ENCODE measurements around the gene IGSF3. TPM values are rescaled to one million over a fixed set of nuclear protein-coding genes. Genes with fewer than 3 reads are reported as not detected.
A peak's percentile ranks its signal among the peaks of the same experiment; 100 is the strongest.

IGSF3 gene
- total RNA-seq, 4 donors from 2014 or later: 1.7 to 8.5 (median 5.1) TPM

DNA sequence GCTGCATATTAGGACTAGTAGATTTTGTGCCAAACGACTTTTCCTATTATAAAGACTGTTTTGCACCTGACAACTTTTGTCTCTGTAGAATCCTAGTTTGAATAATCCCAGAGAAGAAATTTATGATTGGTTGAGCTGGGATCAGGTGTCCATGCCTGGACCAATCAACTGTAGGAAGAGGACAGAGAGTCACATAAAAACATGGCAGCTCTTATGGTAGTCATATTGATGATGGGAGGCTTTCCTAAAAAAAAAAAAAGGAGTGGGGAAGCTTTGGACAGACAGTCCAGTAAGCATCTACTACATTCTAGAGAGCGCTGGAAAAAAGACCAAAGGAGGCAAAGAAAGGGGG lies 30.7 kb upstream of the IGSF3 start:
- H3K9me3 ChIP-seq: no peaks in the 10 kb centered on the region
- no peak overlapping the region for H3K4me3 ChIP-seq
- H3K4me1 ChIP-seq: no peaks in the 10 kb centered on the region
- ATAC-seq: no peak
- 64 to 72% methylated on average over 2 of the region's 2 CpGs for WGBS, 2 donors (ENCODE audit: low coverage in 1 of 2)
- TF ChIP-seq EP300 (IDR thresholded peaks at IDR 0.05): no peak
- TF ChIP-seq POLR2AphosphoS5 (IDR thresholded peaks at IDR 0.05): no peak
- TF ChIP-seq, protein P1, sequence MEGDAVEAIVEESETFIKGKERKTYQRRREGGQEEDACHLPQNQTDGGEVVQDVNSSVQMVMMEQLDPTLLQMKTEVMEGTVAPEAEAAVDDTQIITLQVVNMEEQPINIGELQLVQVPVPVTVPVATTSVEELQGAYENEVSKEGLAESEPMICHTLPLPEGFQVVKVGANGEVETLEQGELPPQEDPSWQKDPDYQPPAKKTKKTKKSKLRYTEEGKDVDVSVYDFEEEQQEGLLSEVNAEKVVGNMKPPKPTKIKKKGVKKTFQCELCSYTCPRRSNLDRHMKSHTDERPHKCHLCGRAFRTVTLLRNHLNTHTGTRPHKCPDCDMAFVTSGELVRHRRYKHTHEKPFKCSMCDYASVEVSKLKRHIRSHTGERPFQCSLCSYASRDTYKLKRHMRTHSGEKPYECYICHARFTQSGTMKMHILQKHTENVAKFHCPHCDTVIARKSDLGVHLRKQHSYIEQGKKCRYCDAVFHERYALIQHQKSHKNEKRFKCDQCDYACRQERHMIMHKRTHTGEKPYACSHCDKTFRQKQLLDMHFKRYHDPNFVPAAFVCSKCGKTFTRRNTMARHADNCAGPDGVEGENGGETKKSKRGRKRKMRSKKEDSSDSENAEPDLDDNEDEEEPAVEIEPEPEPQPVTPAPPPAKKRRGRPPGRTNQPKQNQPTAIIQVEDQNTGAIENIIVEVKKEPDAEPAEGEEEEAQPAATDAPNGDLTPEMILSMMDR (IDR thresholded peaks at IDR 0.05): no peak
- TF ChIP-seq POLR2A (IDR thresholded peaks at IDR 0.05): no peak
- H3K27ac ChIP-seq: no peak overlapping the region
- H3K36me3 ChIP-seq: no peaks in the 10 kb centered on the region
- H3K27me3 ChIP-seq: no peaks in the 10 kb centered on the region

DNA sequence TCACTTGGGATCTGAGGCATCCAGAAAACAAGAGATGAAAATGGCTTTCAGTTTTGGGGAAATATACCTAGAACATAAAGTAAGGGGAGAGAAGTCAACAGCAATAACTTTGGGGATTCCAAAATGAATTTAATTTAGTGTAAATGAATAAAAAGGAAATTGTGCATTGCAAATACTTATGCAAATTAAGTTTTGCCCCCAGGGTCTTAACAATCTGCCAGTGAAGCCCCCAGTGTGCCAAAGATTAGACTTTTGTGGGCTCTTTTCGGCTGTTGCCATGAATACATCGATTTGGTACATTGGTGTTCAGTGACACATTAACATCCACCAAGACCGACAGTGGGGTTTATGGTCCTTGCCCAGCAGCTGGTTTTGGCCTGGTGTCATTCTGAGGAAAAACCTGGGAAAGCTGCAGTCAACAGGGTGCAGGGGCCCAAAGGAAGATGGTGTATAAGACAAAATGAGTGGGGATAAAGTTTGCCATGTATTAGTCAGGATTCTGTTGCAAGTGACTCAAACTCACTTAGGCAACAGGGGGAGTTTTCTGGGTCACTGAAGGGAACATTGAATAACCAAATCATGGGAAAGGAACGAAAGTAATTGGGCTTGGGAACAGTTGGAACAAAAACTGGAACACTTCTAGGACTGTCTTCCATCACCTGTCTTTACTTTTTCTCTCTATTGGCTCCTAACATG lies 30.2 kb upstream of the IGSF3 start:
- 55 to 79% methylated on average over 2 to 4 of the region's 4 CpGs for WGBS, 2 donors (ENCODE audit: low coverage in 1 of 2)
- ATAC-seq: no peak
- no peak overlapping the region for H3K4me3 ChIP-seq

DNA sequence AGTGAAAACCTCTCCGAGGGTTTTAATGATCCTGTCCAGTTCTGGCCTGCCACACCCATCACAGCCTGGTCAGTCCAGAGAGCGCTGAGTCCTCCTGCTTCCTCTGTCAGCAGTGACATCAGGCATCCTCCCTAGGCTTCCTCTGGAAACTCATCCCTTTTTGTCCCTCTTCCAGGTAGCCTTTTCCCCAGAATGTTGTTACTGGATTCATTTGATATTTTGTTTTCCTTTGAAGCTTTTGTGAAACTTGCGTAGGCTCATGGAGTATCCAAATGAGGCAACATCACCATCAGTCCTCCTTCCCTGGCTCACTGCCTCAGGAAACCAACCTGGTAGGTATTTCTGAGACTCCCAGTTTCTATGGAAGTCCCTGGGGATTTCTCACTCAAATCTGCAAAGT lies 27.0 kb upstream of the IGSF3 start:
- no peak overlapping the region for H3K27ac ChIP-seq
- H3K27me3 ChIP-seq: no peaks in the 10 kb centered on the region
- peak; percentile 75 for ATAC-seq
- H3K36me3 ChIP-seq: no peaks in the 10 kb centered on the region
- WGBS, 2 donors (ENCODE audit: low coverage in 1 of 2): 50 to 82% methylated on average over 2 to 3 of the region's 3 CpGs
- H3K4me3 ChIP-seq: no peak overlapping the region
- H3K4me1 ChIP-seq: peaks cover 0 to 13% (median 0%) of the 10 kb centered on the region in 3 donors
- H3K9me3 ChIP-seq: no peaks in the 10 kb centered on the region
- TF ChIP-seq POLR2A (IDR thresholded peaks at IDR 0.05) (no peak), POLR2AphosphoS5 (IDR thresholded peaks at IDR 0.05) (no peak), EP300 (IDR thresholded peaks at IDR 0.05) (no peak)
- TF ChIP-seq, protein P1 (IDR thresholded peaks at IDR 0.05): no peak

More for the DNA sequence above, 30.2 kb upstream of the IGSF3 start:
- Histone ChIP-seq H3K4me1 (no peaks in the 10 kb centered on the region), H3K36me3 (no peaks in the 10 kb centered on the region), H3K27me3 (no peaks in the 10 kb centered on the region), H3K9me3 (no peaks in the 10 kb centered on the region), H3K27ac (no peak overlapping the region)
- TF ChIP-seq, protein P1 (IDR thresholded peaks at IDR 0.05): no peak
- no peak for TF ChIP-seq POLR2A (IDR thresholded peaks at IDR 0.05)
- TF ChIP-seq POLR2AphosphoS5 (IDR thresholded peaks at IDR 0.05): peak; percentile 19
- no peak for TF ChIP-seq EP300 (IDR thresholded peaks at IDR 0.05)

DNA sequence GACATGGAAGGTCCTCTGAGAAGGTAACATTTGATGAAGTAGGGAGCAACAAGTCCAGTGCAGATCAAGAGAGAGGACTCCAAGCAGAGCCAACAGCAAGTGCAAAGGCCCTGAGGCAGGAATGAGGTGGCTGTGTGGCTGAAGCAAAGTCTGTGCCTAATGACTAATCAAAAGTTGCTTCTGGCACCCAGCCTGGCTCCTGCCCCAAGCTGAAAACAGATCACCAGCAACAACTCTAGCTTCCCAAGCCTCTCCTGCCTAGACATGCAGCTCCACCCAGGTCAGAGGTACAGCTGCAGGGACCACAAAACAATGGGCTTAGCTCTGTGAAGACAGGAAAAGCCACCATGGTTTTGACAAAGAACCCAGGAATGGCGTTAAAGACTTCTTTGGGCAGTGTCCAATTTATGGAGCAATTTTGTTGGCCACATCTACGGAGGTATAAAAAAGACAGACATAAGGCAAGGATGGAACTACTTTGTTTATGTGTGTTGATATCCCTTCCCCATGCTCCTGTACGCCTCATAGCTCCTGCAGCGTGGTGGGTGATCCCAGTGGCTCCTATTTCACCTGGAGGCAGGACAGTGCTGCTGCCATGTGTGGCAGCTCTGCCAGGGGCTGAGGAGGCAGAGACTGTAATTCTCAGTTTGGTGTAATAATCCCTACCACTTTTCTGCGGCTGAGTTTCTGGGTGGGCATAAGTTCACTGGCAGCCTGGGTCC lies 26.4 kb upstream of the IGSF3 start:
- no peaks in the 10 kb centered on the region for H3K9me3 ChIP-seq
- H3K27ac ChIP-seq: no peak overlapping the region
- H3K4me3 ChIP-seq: no peak overlapping the region
- TF ChIP-seq, protein P1 (IDR thresholded peaks at IDR 0.05): no peak
- TF ChIP-seq POLR2AphosphoS5 (IDR thresholded peaks at IDR 0.05): no peak
- no peak for TF ChIP-seq EP300 (IDR thresholded peaks at IDR 0.05)
- TF ChIP-seq POLR2A (IDR thresholded peaks at IDR 0.05): no peak
- H3K36me3 ChIP-seq: no peaks in the 10 kb centered on the region
- WGBS, 2 donors (ENCODE audit: low coverage in 1 of 2): 78 to 100% methylated on average over 1 to 4 of the region's 5 CpGs
- peak; percentile 29 for ATAC-seq
- peaks cover 0 to 13% (median 0%) of the 10 kb centered on the region in 3 donors for H3K4me1 ChIP-seq
- no peaks in the 10 kb centered on the region for H3K27me3 ChIP-seq

DNA sequence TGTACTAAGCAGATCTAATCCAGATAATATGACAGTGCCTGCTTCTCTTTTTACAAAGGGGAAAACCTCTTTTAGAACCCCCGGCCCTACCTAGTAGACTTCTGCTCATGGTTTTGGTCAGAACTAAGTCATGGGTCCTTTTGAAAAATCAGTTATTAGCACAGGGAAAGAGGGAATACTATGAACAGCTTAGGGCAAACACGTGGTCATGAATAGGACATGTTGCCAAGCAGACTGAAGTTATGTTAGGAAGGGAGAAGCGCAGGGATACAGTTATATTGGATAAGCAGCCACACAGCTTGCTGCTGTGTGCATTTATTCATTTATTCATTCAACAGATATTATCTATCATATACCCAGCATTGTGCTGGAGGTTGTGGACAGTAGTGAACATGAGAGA lies 25.3 kb upstream of the IGSF3 start:
- ATAC-seq: no peak
- WGBS, 2 donors (ENCODE audit: low coverage in 1 of 2): 53 to 63% methylated on average over 2 to 3 of the region's 3 CpGs
- no peak for TF ChIP-seq POLR2AphosphoS5 (IDR thresholded peaks at IDR 0.05)
- no peak for TF ChIP-seq EP300 (IDR thresholded peaks at IDR 0.05)
- TF ChIP-seq POLR2A (IDR thresholded peaks at IDR 0.05): no peak
- TF ChIP-seq, protein P1 (IDR thresholded peaks at IDR 0.05): no peak
- H3K36me3 ChIP-seq: no peaks in the 10 kb centered on the region
- no peaks in the 10 kb centered on the region for H3K27me3 ChIP-seq
- H3K9me3 ChIP-seq: no peaks in the 10 kb centered on the region
- peaks cover 0 to 13% (median 0%) of the 10 kb centered on the region in 3 donors for H3K4me1 ChIP-seq
- H3K4me3 ChIP-seq: no peak overlapping the region
- no peak overlapping the region for H3K27ac ChIP-seq
